Stimulated activated CD8-positive, alpha-beta memory T cell treated with anti-CD3 and anti-CD28 coated beads, Interleukin-7, amount 100 ng/mL, for 48 hours (primary cell): ENCODE results near the gene SPAG16.
"Not testable (repeated sequence)": the region's sequence is repeated elsewhere in the genome, so short reads cannot be mapped to it uniquely, and the experiment has no call there.

Experiments
- DNase-seq, 2 donors: peaks; one replicate each; pipeline ENCODE4 v3.0.0-alpha.2; 2020; ENCODE audit warnings: low read depth in 1 of 2; ENCODE audit errors: extremely low read depth in 1 of 2

SPAG16 gene

DNA sequence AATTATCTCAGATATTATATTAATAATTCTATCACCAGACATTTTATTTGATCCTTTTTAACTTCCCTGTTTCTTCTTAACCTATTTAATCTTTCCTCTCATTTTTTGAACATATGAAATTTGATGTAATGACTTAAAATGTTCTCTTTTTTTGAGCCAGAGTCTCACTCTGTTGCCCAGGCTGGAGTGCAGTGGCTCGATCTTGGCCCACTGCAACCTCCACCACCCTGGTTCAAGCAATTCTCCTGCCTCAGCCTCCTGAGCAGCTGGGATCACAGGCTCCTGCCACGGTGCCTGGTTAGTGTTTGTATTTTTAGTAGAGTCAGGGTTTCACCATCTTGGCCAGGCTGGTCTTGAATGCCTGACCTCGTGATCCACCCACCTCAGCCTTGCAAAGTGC, 404.6 kb downstream of the SPAG16 start:
- not testable (repeated sequence) for DNase-seq

DNA sequence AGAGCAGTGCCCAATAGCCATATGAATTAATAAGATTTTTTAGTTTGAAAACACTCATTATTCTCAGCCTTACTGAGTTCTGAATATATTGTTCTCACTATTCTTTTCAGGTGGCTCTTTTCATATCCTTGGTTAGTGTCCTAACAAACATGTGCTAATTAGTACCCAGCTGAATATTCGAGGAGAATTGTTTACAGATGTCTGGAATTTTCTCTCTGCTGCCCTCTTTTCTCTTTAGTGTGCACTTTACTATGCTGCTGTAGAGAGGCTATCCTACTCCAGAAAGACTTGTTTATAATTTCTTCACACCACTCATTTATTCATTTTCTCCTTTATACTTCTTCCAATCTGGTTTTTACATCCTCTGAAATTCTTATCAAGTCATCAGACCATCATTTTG, 405.3 kb downstream of the SPAG16 start:
- no peak for DNase-seq

DNA sequence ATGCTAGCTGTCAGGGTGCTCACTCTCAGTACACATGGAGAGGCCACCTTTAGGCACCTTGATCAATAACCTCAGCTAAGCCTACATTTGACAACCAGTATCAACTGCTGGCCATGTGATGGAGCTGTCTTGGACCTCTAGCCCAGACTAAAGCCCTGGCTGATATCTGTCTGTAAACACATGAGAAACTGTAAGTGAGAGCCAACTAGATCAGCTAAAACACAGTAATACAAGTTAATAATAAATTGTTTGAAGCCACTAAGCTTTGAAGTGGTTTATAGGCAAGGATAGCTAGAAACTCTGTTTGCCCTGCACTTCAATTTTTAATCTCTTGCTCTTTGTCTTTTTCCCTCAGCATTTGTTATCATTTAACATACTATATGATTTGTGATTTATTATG, 407.1 kb downstream of the SPAG16 start:
- no peak for DNase-seq

DNA sequence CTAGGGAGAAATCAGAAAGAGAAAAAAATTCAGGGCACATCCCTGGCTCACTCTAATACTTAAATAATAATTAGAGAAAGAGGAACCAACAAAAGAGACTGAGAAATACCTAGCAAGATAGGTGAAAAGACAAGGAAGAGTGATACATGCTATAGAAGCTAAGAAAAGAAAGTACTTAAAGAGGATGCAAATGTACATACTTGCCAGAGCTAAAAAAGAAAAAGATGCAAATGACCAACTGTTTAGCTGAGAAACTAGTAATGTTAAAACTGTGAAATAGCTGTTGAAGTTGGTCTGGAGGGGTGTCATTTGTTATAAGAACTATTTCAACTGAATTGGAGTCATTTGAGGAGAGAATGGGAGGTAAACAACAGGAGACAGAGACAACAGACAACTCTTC, 412.2 kb downstream of the SPAG16 start:
- no peak for DNase-seq

DNA sequence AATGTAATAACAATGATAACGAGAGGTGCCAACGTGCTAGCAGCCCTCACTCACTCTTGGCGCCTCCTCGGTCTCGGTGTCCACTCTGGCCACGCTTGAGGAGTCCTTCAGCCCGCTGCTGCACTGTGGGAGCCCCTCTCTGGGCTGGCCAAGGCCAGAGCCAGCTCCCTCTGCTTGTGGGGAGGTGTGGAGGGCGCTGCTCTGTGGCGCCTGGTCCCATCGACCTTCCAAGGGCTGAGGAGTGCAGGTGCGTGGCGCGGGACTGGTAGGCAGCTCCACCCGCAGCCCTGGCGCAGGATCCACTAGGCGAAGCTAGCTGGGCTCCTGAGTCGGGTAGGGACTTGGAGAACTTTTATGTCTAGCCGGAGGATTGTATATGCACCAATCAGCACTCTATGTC, 417.1 kb downstream of the SPAG16 start:
- DNase-seq = not testable (repeated sequence)

DNA sequence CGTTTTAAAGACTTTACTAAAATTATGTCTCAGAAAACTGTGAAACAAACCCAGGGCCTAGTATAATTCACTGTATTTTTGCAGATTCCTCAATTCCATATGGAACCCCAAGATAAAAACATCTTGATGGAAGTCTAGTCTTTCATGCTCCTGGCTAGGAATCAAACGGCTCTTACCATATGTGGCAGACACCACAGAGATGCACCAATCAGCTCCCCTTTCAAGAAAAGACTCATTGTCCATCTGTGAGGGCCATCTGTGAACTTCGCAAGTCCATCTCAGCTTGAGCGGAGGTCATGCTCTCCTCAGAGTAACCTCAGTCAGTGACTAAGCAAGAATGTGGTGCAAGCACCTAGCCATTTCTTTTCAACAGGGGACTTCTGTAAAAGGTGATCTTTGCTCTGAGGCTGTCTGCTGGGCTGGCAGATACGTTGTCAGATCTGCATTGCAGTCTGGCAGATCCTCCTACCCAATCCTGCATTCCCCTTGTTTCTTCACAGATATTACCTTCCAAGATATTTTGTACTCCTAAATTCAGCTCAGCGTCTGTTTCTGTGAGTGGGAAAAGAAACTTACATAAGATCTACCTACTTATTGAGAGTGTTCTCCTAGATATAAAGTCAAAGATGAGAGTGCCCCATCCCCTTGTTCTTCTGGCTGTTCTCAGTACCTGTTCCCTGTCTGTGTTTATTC, 419.3 kb downstream of the SPAG16 start:
- no peak for DNase-seq

DNA sequence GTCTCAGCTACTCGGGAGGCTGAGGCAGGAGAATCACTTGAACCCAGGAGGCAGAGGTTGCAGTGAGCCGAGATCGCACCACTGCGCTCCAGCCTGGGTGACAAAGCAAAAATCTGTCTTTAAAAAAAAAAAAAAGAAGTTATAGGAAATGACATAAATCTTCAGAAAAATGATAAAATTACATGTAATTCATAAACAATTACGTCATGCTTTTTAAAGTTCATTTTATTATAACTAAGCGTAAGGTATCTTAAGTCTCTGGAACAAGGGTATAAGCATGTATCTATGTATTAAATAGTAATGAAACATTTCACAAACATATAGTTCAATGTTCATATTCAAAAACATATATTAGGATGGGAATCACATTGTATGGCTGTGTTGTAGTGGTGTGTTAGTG, 425.9 kb downstream of the SPAG16 start:
- DNase-seq = no peak

DNA sequence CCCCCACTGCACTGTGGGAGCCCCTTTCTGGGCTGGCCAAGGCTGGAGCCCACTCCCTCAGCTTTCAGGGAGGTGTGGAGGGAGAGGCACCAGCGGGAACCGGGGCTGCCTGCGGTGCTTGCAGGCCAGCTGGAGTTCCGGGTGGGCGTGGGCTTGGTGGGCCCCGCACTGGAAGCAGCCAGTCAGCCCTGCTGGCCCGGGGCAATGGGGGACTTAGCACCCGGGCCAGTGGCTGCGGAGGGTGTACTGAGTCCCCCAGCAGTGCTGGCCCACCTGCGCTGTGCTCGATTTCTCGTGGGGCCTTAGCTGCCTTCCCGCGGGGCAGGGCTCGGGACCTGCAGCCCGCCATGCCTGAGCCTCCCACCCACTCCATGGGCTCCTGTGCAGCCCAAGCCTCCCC, 434.1 kb downstream of the SPAG16 start:
- not testable (repeated sequence) for DNase-seq

DNA sequence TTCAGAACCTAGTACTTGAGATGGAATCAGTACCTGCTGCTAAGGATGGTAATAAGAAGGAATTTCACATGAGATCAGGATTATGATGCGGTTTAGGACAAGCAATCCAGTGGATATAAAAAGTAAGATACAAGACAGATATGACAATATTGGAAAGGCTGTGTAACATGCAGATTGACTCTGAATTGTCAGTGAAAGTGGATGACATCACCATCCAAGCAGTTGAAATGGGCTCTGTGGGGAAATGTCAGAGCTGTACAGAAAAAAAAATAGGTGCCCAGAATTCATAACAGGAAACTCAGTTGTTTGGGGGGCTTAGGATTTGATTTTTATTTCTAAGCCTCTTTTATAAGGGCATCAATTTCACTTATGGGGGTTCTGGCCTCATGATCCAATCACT, 438.3 kb downstream of the SPAG16 start:
- no peak for DNase-seq

DNA sequence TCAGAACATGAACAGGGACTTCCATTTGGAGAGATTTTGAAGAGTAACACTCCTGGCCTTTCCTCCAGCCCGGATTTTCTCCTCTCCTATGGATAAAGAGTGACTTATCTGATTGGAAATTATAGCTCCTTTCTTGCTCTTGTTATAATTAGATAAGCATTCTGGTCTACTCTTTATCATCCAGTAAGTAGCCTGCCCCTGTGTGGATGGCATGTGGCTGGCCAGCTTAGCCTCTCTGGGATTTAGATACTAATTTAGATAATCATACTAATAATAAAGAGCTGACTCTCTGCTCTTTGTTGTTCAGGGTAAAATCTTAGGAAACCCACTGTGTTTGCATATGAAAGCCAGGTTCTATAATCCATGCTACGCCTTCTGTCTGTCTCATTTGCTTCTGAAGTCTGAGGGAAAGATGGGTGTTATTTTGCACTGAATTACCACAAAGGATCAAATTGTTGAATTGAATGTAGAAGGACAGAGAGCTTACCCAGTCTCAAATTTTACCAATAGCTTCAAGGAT, 438.8 kb downstream of the SPAG16 start:
- no peak for DNase-seq

DNA sequence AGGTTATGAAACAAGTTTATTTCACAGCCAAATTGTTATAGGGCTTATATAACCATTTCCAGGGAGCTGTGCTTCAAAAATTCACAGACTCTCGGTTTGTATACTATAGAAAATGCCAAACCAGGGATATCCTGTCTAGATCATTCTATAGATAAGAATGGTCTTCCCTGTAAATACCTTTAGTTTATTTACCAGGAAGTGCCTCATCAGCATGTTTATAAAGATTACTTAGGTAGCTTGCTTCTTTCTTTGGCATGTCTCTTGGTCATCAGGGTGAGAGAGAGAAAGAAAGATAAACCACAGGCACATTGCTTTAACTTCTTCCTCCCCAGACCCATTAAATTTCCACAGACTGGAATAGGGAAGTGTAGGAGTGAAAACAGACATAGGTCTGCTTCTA, 439.4 kb downstream of the SPAG16 start:
- DNase-seq = no peak

DNA sequence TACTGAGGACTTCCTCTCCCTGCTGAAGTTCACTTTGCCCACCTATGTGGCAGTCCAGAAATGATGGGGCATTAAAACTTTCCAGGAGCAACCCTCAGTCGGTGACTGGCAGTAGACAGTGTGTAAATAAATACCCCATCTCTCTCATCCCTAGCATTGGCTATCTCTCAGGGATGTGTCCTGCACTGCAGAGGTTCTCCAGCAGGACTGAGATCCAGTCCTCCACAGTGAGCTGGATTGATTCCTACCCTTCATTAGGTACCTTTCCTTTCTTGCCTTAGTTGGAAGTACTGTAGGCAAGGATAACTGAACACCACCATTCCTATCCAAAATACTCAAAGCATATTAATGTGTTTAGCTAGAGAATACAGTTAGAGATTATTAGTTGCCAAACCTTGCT, 441.8 kb downstream of the SPAG16 start:
- DNase-seq = no peak

DNA sequence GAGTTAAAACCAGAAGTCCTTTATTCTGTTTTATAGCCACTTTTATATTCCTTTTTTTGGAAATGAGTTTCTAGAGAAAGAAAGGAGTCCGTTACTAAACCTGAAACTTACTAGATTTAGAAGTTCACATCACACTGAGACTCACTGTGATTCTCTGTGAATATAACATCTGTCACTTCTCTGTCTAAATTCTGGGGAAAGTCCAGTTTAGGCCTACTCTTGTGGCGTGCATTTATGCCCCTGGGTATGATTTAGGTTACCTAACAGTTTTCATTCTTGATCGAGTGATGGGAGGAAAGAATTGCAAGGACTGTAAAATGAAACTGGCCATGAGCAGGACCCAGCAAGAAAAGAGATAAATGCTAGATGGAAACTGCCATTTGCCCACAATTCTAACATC, 449.6 kb downstream of the SPAG16 start:
- no peak for DNase-seq

DNA sequence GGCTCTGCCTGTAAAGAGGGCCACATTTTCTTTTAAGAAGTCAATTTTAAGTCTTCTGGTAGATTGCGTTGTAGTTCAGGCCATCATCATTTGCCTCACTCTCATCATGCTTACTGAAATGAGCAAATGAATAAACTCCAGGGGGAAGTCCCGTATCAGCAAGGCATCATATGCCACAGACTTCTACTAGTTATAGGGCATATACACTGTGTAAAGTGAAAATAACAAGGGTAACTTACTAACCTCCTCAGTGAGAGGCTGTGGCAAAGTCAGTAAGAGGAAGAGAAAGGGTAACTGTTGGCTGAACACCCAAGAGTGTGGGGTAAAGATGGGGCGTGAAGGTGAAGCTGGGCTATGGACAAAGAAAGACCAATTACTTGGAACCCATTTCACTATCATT, 456.2 kb downstream of the SPAG16 start:
- DNase-seq = no peak

DNA sequence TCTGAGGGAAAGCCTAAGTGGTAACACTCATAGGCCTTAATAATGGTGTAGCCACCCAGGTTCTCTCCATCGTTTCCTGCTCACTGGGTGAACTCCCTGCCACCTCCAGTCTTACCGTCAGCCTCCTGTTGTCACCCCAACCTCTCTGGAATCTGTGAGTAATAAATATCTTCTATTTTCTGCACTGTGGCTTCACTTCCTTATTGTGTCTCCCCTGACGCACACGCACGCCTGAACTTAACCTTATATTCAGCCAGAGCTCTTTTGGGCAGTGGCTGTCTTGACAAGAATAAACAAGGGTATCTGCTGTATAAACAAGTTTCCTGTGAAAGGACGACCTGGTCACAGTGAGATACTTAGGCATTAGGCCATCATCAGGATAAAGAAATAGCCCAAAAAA, 467.2 kb downstream of the SPAG16 start:
- no peak for DNase-seq

DNA sequence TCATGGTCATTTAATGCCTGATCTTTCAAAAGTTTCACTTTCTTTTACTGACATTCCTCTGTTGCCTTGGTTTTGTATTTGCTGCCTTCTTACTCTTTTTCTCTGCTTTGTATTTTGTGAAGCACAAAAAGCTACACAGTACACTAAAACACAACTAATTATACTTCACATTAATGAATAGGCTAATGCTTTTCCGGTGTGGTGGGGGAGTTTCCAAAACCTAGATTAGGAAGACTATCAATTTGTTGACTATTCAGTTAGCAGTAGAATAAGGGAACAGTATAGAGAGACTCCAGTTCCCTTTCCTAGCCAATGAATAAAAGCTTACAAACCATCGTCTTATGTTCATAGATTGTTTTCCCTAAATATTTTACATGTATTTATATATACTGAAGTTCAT, 468.3 kb downstream of the SPAG16 start:
- no peak for DNase-seq

DNA sequence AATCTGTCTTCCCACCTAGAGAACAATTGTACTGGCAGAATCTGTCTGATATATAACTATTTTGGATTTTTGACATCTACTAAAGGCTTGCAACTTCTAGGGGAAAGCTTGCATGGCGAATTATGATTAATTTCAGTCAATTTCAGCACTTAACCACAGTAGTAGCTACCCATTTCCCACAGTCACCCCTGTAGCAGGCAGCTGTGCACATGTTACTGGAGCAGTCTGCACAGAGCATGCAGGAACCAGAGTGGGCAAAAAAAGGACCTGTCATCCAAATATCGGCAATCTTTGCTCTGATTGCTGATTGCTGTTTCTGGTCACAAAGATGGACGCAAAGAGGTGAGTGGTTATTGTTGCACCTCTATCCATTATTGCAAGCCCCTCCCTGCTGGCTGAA, 473.3 kb downstream of the SPAG16 start:
- DNase-seq = no peak

DNA sequence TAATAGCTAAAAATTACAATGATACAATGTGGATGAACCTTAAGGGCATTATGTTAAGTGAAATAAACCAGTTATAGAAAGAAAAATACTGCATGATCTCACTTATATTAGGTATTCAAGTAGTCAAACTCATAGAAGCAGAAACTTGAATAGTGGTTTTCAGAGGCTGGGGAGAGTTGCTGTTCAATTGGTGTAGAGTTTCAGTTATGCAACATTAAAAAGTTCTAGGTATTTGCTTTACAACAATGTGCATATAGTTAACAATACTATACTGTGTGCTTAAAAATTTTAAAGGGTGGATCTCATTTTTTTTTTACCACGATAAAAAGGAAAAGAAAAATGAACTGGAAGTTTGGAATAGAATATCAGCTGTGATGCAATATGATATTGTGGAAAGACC, 479.1 kb downstream of the SPAG16 start:
- DNase-seq = no peak

DNA sequence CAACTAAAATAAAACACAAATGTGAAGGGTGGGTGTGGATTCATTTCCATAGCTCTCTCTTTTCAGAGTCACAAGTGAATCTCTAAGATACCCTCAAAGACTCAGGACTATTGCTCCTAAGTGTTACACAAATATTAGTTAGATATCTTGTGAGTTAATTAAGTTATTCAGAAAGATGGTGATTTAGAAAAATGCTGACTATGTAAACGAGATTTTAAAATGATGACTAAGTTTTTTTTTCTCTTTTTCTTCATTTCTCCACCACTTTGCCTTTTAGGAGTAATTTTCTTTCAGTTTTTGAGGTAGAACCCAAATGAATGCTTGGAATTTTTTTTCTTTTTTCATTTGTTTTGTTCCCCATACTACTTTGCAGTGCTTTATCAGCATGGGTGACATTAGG, 479.7 kb downstream of the SPAG16 start:
- DNase-seq = no peak

DNA sequence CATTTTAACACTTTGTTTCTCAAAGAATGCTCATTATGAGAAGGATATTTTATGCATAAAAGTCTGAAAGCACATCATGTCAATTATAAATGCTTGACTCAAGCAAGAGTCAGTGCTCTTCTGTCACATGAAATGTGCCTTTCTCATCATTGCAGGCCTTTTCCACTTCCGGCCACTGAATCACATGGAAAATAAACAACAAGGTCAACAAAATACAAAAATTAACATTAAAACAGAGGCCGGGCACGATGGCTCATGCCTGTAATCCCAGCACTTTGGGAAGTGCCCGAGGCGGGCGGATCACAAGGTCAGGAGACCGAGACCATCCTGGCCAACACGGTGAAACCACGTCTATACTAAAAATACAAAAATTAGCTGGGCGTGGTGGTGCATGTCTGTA, 480.6 kb downstream of the SPAG16 start:
- DNase-seq = no peak

DNA sequence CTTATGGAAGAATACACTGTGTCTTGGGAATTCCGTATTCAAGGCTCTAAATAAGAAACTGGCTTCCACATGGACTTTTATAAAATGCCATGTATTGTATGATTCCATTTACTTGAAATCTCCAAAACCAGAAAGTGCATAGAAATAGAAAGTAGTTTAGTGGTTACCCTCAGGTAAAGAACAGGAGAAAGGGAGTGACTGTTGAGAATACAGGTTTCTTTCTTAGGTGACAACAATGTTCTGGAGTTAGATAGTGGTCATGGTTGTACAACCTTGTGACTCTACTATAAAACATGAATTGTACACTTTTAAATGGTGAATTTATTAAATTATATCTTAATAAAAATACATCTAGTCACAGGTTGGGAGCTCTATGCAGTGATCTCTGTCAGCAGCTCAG, 481.8 kb downstream of the SPAG16 start:
- DNase-seq = no peak

DNA sequence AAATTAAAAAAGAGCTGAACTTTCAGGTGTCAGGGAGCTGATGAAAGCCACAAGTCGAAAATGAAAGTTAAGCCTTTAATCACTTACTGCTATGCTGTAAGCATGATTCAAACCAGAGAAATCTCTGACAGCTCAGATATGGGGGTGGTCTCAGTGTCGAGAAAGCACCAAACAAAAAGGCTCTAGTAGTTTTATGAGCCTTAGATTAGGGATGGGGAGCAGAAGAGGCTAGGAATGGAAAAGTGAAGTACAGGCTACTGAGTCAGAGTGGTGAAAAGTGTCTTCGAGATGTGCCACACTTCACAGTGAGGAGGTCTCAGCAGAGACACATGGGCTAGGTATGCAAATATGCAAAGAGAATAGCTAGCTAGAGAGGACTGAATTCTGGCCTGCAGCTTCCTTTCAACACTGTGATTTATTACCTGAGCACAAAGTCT, 482.2 kb downstream of the SPAG16 start:
- DNase-seq = no peak

DNA sequence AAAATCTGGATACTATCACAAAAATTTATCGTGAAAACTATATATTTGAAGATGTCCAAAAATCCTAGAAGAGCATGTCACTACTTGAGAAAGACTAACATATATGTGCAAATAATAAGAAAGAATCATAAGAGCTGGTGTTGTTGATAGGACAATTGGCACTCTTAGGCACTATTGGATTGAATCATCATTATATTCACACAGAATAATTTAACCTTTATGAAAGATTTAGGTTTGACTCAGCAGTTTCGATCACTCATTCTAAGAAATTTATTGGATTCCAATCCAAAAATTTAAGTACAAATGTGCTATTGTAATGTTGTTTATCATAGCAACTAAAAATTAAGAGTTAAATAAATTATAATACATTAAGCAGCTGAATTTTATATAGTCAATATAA, 503.6 kb downstream of the SPAG16 start:
- no peak for DNase-seq
